Vagina (tissue), 2 donors: ENCODE measurements around the gene SV2B. TPM values are rescaled to one million over a fixed set of nuclear protein-coding genes. Genes with fewer than 3 reads are reported as not detected.

Experiments used
- DNase-seq, 2 donors: peaks; one replicate each; pipeline ENCODE4 v3.0.0-alpha.2; 2017; ENCODE audit errors: extremely low spot score in 2 of 2
- H3K27ac ChIP-seq: fragments of 200-600 bp; sonication (generic); one replicate; pipeline ENCODE4 v1.5.1; 2019
- H3K27me3 ChIP-seq: fragments of 200-600 bp; sonication (generic); one replicate; pipeline ENCODE4 v1.5.1; 2019
- H3K36me3 ChIP-seq, 2 donors: fragments of 200-600 bp; sonication (generic); one replicate each; pipeline ENCODE4 v1.5.1; 2017 to 2019
- H3K4me1 ChIP-seq: fragments of 200-600 bp; sonication (generic); one replicate; pipeline ENCODE4 v1.5.1; 2019
- H3K4me3 ChIP-seq, 2 donors: fragments of 200-600 bp; sonication (generic); 1 replicate in 1 of 2; 2 replicates in 1 of 2; pipeline ENCODE4 v1.5.1; 2016 to 2019
- H3K9me3 ChIP-seq: fragments of 200-600 bp; sonication (generic); one replicate; pipeline ENCODE4 v1.5.1; 2019
- POLR2A ChIP-seq, 2 donors: fragments of 450-650 bp; IDR thresholded peaks; one replicate each; pipeline ENCODE4 v1.6.1; 2017; ENCODE audit warnings: antibody characterized with exemption in 2 of 2, mild to moderate bottlenecking in 2 of 2, moderate library complexity in 2 of 2
- POLR2AphosphoS5 ChIP-seq, 2 donors: sonication (generic); formaldehyde crosslinking; IDR thresholded peaks; one replicate each; pipeline ENCODE4 v1.9.0; 2017; ENCODE audit warnings: antibody characterized with exemption in 2 of 2, mild to moderate bottlenecking in 2 of 2, low read depth in 1 of 2; ENCODE audit not compliant: insufficient read depth in 1 of 2
- intact Hi-C: fragments of 100-400 bp; cut with DNase I; formaldehyde crosslinking; loops from one replicate; pipeline ENCODE4 v1.15.1; 2023
- total RNA-seq: library from RNA; depleted of rRNA; stranded (reverse); fragments of >200 nt; gene quantifications from one replicate; pipeline ENCODE4 v1.2.3, GENCODE V29; 2016
- TF ChIP-seq, protein P1 (sequence below), 3 experiments: fragments of 450-650 bp in 2 of 3; fragments of 200-600 bp in 1 of 3; sonication (generic) in 1 of 3; IDR thresholded peaks; one replicate each; pipeline ENCODE4 v1.5.1; 2017 to 2019; ENCODE audit warnings: antibody characterized with exemption in 3 of 3, mild to moderate bottlenecking in 2 of 3, moderate library complexity in 2 of 3

SV2B gene
- total RNA-seq, 1 donor from 2014 or later: 3.2 TPM

- DNase-seq: no peak
- Histone ChIP-seq H3K27ac (no peak overlapping the region), H3K4me1 (no peaks in the 10 kb centered on the region), H3K9me3 (no peaks in the 10 kb centered on the region), H3K4me3 (no peak overlapping the region), H3K36me3 (no peaks in the 10 kb centered on the region), H3K27me3 (no peaks in the 10 kb centered on the region)
- TF ChIP-seq, protein P1, sequence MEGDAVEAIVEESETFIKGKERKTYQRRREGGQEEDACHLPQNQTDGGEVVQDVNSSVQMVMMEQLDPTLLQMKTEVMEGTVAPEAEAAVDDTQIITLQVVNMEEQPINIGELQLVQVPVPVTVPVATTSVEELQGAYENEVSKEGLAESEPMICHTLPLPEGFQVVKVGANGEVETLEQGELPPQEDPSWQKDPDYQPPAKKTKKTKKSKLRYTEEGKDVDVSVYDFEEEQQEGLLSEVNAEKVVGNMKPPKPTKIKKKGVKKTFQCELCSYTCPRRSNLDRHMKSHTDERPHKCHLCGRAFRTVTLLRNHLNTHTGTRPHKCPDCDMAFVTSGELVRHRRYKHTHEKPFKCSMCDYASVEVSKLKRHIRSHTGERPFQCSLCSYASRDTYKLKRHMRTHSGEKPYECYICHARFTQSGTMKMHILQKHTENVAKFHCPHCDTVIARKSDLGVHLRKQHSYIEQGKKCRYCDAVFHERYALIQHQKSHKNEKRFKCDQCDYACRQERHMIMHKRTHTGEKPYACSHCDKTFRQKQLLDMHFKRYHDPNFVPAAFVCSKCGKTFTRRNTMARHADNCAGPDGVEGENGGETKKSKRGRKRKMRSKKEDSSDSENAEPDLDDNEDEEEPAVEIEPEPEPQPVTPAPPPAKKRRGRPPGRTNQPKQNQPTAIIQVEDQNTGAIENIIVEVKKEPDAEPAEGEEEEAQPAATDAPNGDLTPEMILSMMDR (IDR thresholded peaks at IDR 0.05): no peak
- TF ChIP-seq POLR2A (IDR thresholded peaks at IDR 0.05): no peak
- TF ChIP-seq POLR2AphosphoS5 (IDR thresholded peaks at IDR 0.05; ENCODE audit: insufficient read depth in 1 of 2, low read depth in 1 of 2): no peak
- intact Hi-C loops: no loop called here
Measured at GRCh38 chr15:91216000-91216399, 115.9 kb downstream of the SV2B start.

GRCh38 chr15:91219206-91219605 is 119.1 kb downstream of the SV2B start:
- no peaks in the 10 kb centered on the region for H3K9me3 ChIP-seq
- H3K4me3 ChIP-seq: no peak overlapping the region
- TF ChIP-seq POLR2A (IDR thresholded peaks at IDR 0.05) (no peak), POLR2AphosphoS5 (IDR thresholded peaks at IDR 0.05; ENCODE audit: insufficient read depth in 1 of 2, low read depth in 1 of 2) (no peak)
- TF ChIP-seq, protein P1 (IDR thresholded peaks at IDR 0.05): no peak
- intact Hi-C loops: no loop called here
- H3K4me1 ChIP-seq: no peaks in the 10 kb centered on the region
- no peak for DNase-seq
- no peaks in the 10 kb centered on the region for H3K36me3 ChIP-seq
- H3K27ac ChIP-seq: no peak overlapping the region
- H3K27me3 ChIP-seq: no peaks in the 10 kb centered on the region

DNA sequence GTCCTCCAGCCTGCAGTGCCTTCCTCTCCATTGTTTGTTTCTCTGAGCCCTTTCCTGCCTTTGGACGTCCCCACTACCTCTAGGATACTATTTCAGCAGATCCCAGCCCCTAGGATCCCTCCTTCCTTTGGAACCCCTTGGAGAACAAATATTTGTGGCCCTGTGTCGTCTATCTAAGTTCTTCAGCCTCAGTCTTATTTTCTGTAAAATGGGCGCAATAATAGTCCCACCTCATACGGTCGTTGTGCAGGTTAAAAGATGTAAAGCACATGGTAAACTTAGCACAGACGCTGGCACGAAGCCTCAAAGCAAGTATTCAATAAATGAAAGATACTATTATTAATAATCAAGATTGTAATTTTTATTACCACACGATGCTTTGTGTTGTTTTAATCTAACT is 122.0 kb downstream of the SV2B start:
- TF ChIP-seq POLR2AphosphoS5 (IDR thresholded peaks at IDR 0.05; ENCODE audit: insufficient read depth in 1 of 2, low read depth in 1 of 2): no peak
- TF ChIP-seq, protein P1 (IDR thresholded peaks at IDR 0.05): no peak
- TF ChIP-seq POLR2A (IDR thresholded peaks at IDR 0.05): no peak
- Histone ChIP-seq H3K36me3 (no peaks in the 10 kb centered on the region), H3K27ac (no peak overlapping the region), H3K9me3 (no peaks in the 10 kb centered on the region), H3K4me1 (no peaks in the 10 kb centered on the region), H3K4me3 (no peak overlapping the region), H3K27me3 (no peaks in the 10 kb centered on the region)
- intact Hi-C loops: no loop called here
- no peak for DNase-seq

DNA sequence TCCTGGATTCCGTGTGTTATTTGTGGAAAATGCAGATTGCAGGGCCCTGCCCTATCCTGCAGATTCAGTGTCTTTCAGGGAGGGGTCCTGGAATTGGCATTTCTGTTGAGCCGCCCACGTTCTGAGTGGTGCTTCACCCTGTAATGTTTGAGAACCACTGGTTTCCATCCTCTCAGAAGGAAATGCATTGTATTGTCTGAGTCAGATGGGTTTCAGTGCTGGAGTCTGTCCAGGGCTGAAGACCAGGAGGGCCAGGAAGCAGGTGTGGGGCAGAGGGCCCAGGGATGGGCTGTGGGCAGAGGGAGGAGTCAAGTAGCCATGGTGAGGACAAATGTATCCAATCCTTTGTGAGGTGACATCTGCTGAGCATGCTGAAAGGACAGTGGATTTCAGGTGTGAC is 123.8 kb downstream of the SV2B start:
- intact Hi-C loops: no loop called here
- Histone ChIP-seq H3K9me3 (no peaks in the 10 kb centered on the region), H3K27ac (no peak overlapping the region), H3K4me3 (no peak overlapping the region), H3K27me3 (no peaks in the 10 kb centered on the region), H3K36me3 (no peaks in the 10 kb centered on the region), H3K4me1 (no peaks in the 10 kb centered on the region)
- TF ChIP-seq POLR2A (IDR thresholded peaks at IDR 0.05) (no peak), POLR2AphosphoS5 (IDR thresholded peaks at IDR 0.05; ENCODE audit: insufficient read depth in 1 of 2, low read depth in 1 of 2) (no peak)
- TF ChIP-seq, protein P1 (IDR thresholded peaks at IDR 0.05): no peak
- DNase-seq: no peak

- Histone ChIP-seq H3K27me3 (no peaks in the 10 kb centered on the region), H3K4me3 (no peak overlapping the region), H3K27ac (no peak overlapping the region), H3K36me3 (no peaks in the 10 kb centered on the region), H3K4me1 (no peaks in the 10 kb centered on the region), H3K9me3 (no peaks in the 10 kb centered on the region)
- DNase-seq: no peak
- TF ChIP-seq POLR2AphosphoS5 (IDR thresholded peaks at IDR 0.05; ENCODE audit: insufficient read depth in 1 of 2, low read depth in 1 of 2) (no peak), POLR2A (IDR thresholded peaks at IDR 0.05) (no peak)
- TF ChIP-seq, protein P1 (IDR thresholded peaks at IDR 0.05): peak in 2 of 3 experiments; percentile 20 to 36
- intact Hi-C loops: no loop called here
Measured at GRCh38 chr15:91224755-91225380, 124.8 kb downstream of the SV2B start.
